K562 (cell line): Measurements from ENCODE around the gene C5AR2. TPM values are rescaled to one million over a fixed set of nuclear protein-coding genes. Genes with fewer than 3 reads are reported as not detected.

Experiments
- ATAC-seq: fragments of 200-7000 bp; cut with Tn5 transposase; 3 replicates; pipeline ENCODE4 v1.9.1; 2020; ENCODE audit warnings: moderate library complexity
- BruUV-seq: library from RNA; stranded (reverse); fragments of 400-500 nt; replicated peaks from 2 replicates; lab custom pipeline; 2021; lab: Mats Ljungman, UMichigan
- CTCF ChIA-PET: fragments of 300-600 bp; formaldehyde crosslinking; extraction: SDS; loops from one replicate; lab custom pipeline; 2021; ENCODE audit warnings: low intra/inter-chr PET ratio; lab: Yijun Ruan, JAX
- POLR2A ChIA-PET: fragments of 300-600, 350-650 bp; sonication (Branson Sonifier 250); formaldehyde crosslinking; extraction: SDS; loops from one replicate; lab custom pipeline; 2021; ENCODE audit warnings: antibody characterized with exemption, inconsistent platforms; lab: Yijun Ruan, JAX
- DNase-seq, 4 experiments: peaks; one replicate each; pipeline versions ENCODE4 v3.0.0 to v3.0.0-alpha.2; 2011 to 2018; ENCODE audit warnings: low spot score in 3 of 4, mixed read lengths in 3 of 4; ENCODE audit errors: extremely low read depth in 1 of 4
- FAIRE-seq: peaks from 2 replicates; lab custom pipeline; 2011; peaks lifted over from hg19 to GRCh38; lab: Jason Lieb, UNC
- H2AFZ ChIP-seq: 2 replicates; pipeline ENCODE4 v1.6.0; 2011; ENCODE audit warnings: low read depth, low read length, control low read depth, inconsistent platforms
- H3K27ac ChIP-seq: fragments of 200-600 bp; 3 replicates; pipeline ENCODE4 v1.8.0; 2011; ENCODE audit warnings: low read depth, mild to moderate bottlenecking, control low read depth, inconsistent platforms, low read length, moderate library complexity, mixed read lengths; ENCODE audit errors: extremely low read depth
- H3K27me3 ChIP-seq, 2 experiments: fragments of 300-600 bp in 1 of 2; 2 replicates in 1 of 2; 3 replicates in 1 of 2; pipeline versions ENCODE4 v1.6.0 to v1.8.0; 2011; ENCODE audit warnings: inconsistent platforms in 2 of 2, low read length in 2 of 2, mild to moderate bottlenecking in 1 of 2, mixed read lengths in 1 of 2, moderate library complexity in 1 of 2; ENCODE audit not compliant: control insufficient read depth in 2 of 2, insufficient read depth in 2 of 2
- H3K36me3 ChIP-seq: fragments of 300-600 bp; 3 replicates; pipeline ENCODE4 v1.8.0; 2011; ENCODE audit warnings: mild to moderate bottlenecking, low read length, inconsistent platforms; ENCODE audit not compliant: control insufficient read depth, insufficient read depth
- H3K4me1 ChIP-seq, 2 experiments: fragments of 200-600 bp in 1 of 2; replicated peaks in 1 of 2; 2 replicates in 1 of 2; 3 replicates in 1 of 2; pipeline versions ENCODE4 v1.5.1 to v1.8.0; 2011; ENCODE audit warnings: inconsistent platforms in 2 of 2, low read length in 2 of 2, mild to moderate bottlenecking in 1 of 2, mixed read lengths in 1 of 2, moderate library complexity in 1 of 2; ENCODE audit not compliant: control insufficient read depth in 2 of 2, insufficient read depth in 2 of 2
- H3K4me2 ChIP-seq: 2 replicates; pipeline ENCODE4 v1.6.1; 2011; ENCODE audit warnings: low read length, control low read depth, inconsistent platforms, mixed read lengths; ENCODE audit not compliant: insufficient read depth
- H3K4me3 ChIP-seq: fragments of 200-600 bp; sonication (generic), shearing (Covaris generic); 2 replicates; pipeline ENCODE4 v1.5.1; 2016; ENCODE audit warnings: control low read depth, inconsistent platforms
- H3K79me2 ChIP-seq: fragments of 200-600 bp; 3 replicates; pipeline ENCODE4 v1.8.0; 2011; ENCODE audit warnings: low read length, inconsistent platforms; ENCODE audit not compliant: control insufficient read depth, insufficient read depth
- H3K9ac ChIP-seq, 2 experiments: 2 replicates each; pipeline versions ENCODE4 v1.6.0 to v1.6.1; 2011; ENCODE audit warnings: low read depth in 2 of 2, low read length in 2 of 2, control low read depth in 1 of 2, inconsistent platforms in 1 of 2, mild to moderate bottlenecking in 1 of 2, mixed read lengths in 1 of 2; ENCODE audit not compliant: insufficient read depth in 1 of 2
- H3K9me1 ChIP-seq: one replicate; pipeline ENCODE4 v1.6.0; 2011; ENCODE audit warnings: inconsistent platforms, mild to moderate bottlenecking, low read length, moderate library complexity; ENCODE audit not compliant: control insufficient read depth, insufficient read depth
- H3K9me3 ChIP-seq: replicated peaks from 2 replicates; pipeline ENCODE4 v1.5.1; 2011; ENCODE audit warnings: low read depth, low read length, inconsistent platforms; ENCODE audit not compliant: control insufficient read depth, insufficient read depth
- H4K20me1 ChIP-seq: replicated peaks from 2 replicates; pipeline ENCODE4 v1.6.1; 2011; ENCODE audit warnings: low read length, inconsistent platforms, mixed read lengths; ENCODE audit not compliant: control insufficient read depth, insufficient read depth
- FOXM1 ChIP-seq, 2 experiments: fragments of 450-650 bp in 1 of 2; sonication (generic) in 1 of 2; formaldehyde crosslinking in 1 of 2; IDR thresholded peaks; 2 replicates each; pipeline versions ENCODE4 v1.6.1 to v1.9.0; 2017 to 2022; ENCODE audit warnings: low read depth in 2 of 2, mild to moderate bottlenecking in 2 of 2, missing genetic modification reagents in 1 of 2, moderate library complexity in 1 of 2
- GABPB2 ChIP-seq: fragments of 250-450 bp; sonication (Bioruptor Pico); conservative IDR thresholded peaks from 2 replicates; pipeline ENCODE4 v1.5.1; 2021; ENCODE audit warnings: mild to moderate bottlenecking
- MEIS2 ChIP-seq: fragments of 450-650 bp; IDR thresholded peaks from 2 replicates; pipeline ENCODE4 v1.6.1; 2014; ENCODE audit warnings: mild to moderate bottlenecking; ENCODE audit not compliant: partially characterized antibody
- NFIC ChIP-seq: fragments of 450-650 bp; IDR thresholded peaks from 2 replicates; pipeline ENCODE4 v1.6.1; 2017; ENCODE audit warnings: mild to moderate bottlenecking, inconsistent platforms
- NFIX ChIP-seq: fragments of 250-450 bp; sonication (Bioruptor Pico); IDR thresholded peaks from 2 replicates; pipeline ENCODE4 v1.4.0; 2020; ENCODE audit warnings: low read depth, mild to moderate bottlenecking, moderate library complexity
- NUFIP1 ChIP-seq: fragments of 450-650 bp; IDR thresholded peaks from 2 replicates; pipeline ENCODE4 v1.6.1; 2018; ENCODE audit not compliant: partially characterized antibody
- WGBS: fragments of 100-300 bp; shearing (Covaris generic); methylation state at CpG from one replicate; pipeline ENCODE4 v1.1.6; 2016; ENCODE audit warnings: low coverage, mixed read lengths; ENCODE audit not compliant: insufficient coverage; ENCODE audit errors: missing lambda C conversion rate; 5-methylcytosine and 5-hydroxymethylcytosine counted together
- in situ Hi-C: fragments of 300-500 bp; cut with MboI; formaldehyde crosslinking; loops from 4 replicates; pipeline ENCODE4 v1.15.0; 2018; ENCODE audit warnings: inconsistent platforms, mixed read lengths
- intact Hi-C: fragments of 100-400 bp; cut with micrococcal nuclease; formaldehyde crosslinking; loops from 2 replicates; pipeline ENCODE4 v1.14.2; 2022
- polyA plus RNA-seq, 8 experiments: library from polyadenylated mRNA; depleted of rRNA in 4 of 8; stranded (reverse) in 5 of 8; unstranded in 3 of 8; fragments of >200 nt; fragmentation: Nextera tagmentation in 2 of 8; fragmentation: Illumina TruSeq in 1 of 8; extraction: Ambion mirVana in 2 of 8; extraction: Trizol in 1 of 8; gene quantifications; 2 replicates each; pipeline versions ENCODE4 v1.2.1 to v1.2.3, GENCODE V29; 2011 to 2014; ENCODE audit warnings: inconsistent platforms in 1 of 8, missing spikeins in 1 of 8
- total RNA-seq, 7 experiments: library from RNA; depleted of rRNA in 6 of 7; stranded (reverse); fragments of >200 nt in 6 of 7; fragmentation: Illumina TruSeq in 2 of 7; extraction: Trizol in 2 of 7; gene quantifications; 2 replicates each; pipeline versions ENCODE4 v1.2.1 to v1.2.3, GENCODE V29; 2011 to 2021; ENCODE audit warnings: low replicate concordance in 1 of 7
- TF ChIP-seq, protein P1 (sequence below): sonication (generic); formaldehyde crosslinking; IDR thresholded peaks from 2 replicates; pipeline ENCODE4 v1.8.0; 2022; ENCODE audit warnings: missing genetic modification reagents, mild to moderate bottlenecking, borderline replicate concordance

Gene C5AR2
- total and polyA plus RNA-seq, 9 of the 15 experiments (the other 6 are each of a cell fraction or from before 2014, with no cell fraction given) = 0.01 to 1.1 (median 0.13) TPM

DNA sequence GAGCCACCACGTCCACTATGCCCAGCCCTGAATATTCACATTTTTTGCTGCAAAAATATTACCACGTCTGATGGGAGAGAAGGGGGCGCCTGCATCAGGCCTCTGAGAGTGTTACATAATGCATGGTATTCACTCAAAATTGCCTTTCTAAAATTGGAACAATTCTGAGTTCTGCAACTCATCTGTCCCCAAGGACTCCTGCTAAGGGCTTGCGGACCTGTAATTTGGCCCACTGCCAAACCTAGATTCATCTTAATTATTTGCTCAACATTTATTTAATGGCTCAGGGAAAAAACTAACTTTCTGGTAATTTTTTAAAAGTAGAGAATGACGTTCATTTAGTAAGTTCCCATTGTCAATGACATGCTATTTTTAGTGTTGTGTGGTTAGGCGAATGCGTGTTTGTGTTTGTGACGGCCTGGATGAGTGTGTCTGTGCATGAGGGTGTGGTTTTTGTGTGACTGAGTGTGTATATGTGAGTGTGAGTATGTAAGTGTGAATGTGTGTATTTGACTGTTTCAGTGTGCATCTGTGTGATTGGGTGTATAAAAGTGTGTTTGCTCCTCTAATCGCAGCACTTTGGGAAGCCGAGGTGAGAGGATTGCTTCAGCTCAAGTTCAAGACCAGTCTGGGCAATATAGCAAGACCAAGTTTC is 48.4 kb upstream of the C5AR2 start:
- WGBS = 66% methylated on average over 10 of the region's 10 CpGs
- H2AFZ ChIP-seq = no peak overlapping the region
- DNase-seq (no peak), FAIRE-seq (no peak), ATAC-seq (no peak)
- H3K9me1 ChIP-seq = no peaks in the 10 kb centered on the region
- H3K27ac ChIP-seq = no peak overlapping the region
- CTCF ChIA-PET = interaction anchor here (0.7 to 1.8 kb wide), 2 partner anchors 108 to 130 kb away, joined by 3 to 8 read pairs; no protein-coding TSS in a partner anchor
- H4K20me1 ChIP-seq = 0 out of 2 replicates have a peak, but pooled peaks cover 4% of the 10 kb centered on the region
- H3K9ac ChIP-seq = no peak overlapping the region
- H3K36me3 ChIP-seq = peaks cover 5% of the 10 kb centered on the region; the same call in 1 of the 3 replicates
- BruUV-seq = TSS peak; percentile 26
- in situ Hi-C loops = no loop called here
- H3K9me3 ChIP-seq = no peaks in the 10 kb centered on the region
- H3K27me3 ChIP-seq = no peaks in the 10 kb centered on the region
- no peak overlapping the region; the same call in 1 of the 2 replicates for H3K4me2 ChIP-seq
- no peak overlapping the region for H3K4me3 ChIP-seq
- POLR2A ChIA-PET = no interaction called here
- H3K79me2 ChIP-seq = no peaks in the 10 kb centered on the region
- peaks cover 1 to 5% of the 10 kb centered on the region in 2 experiments; a peak in 4 of 5 replicates for H3K4me1 ChIP-seq
- TF ChIP-seq NUFIP1 (no peak), NFIC (peak; percentile 94), GABPB2 (no peak), FOXM1 (IDR thresholded peaks at IDR 0.05; ENCODE audit: low read depth) (no peak), FOXM1 (CRISPR knock-in tag; IDR thresholded peaks at IDR 0.05; ENCODE audit: low read depth) (no peak), MEIS2 (no peak), NFIX (CRISPR knock-in tag) (peak; percentile 80)
- TF ChIP-seq, protein P1, sequence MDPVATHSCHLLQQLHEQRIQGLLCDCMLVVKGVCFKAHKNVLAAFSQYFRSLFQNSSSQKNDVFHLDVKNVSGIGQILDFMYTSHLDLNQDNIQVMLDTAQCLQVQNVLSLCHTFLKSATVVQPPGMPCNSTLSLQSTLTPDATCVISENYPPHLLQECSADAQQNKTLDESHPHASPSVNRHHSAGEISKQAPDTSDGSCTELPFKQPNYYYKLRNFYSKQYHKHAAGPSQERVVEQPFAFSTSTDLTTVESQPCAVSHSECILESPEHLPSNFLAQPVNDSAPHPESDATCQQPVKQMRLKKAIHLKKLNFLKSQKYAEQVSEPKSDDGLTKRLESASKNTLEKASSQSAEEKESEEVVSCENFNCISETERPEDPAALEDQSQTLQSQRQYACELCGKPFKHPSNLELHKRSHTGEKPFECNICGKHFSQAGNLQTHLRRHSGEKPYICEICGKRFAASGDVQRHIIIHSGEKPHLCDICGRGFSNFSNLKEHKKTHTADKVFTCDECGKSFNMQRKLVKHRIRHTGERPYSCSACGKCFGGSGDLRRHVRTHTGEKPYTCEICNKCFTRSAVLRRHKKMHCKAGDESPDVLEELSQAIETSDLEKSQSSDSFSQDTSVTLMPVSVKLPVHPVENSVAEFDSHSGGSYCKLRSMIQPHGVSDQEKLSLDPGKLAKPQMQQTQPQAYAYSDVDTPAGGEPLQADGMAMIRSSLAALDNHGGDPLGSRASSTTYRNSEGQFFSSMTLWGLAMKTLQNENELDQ (CRISPR knock-in tag) = no peak
- TF ChIP-seq, all 486 proteins: peak for 2
- intact Hi-C loops = loop anchor here (2.0 to 5.0 kb wide), 2 partner anchors 107 to 144 kb away; no protein-coding TSS in a partner anchor
